Spleen (tissue), 7 donors: ENCODE measurements around the gene TLE7.

Experiments
- POLR2A ChIP-seq, 3 donors: fragments of 450-650 bp; IDR thresholded peaks; one replicate each; pipeline ENCODE4 v1.5.1; 2017; ENCODE audit warnings: antibody characterized with exemption in 3 of 3, mild to moderate bottlenecking in 1 of 3
- TF ChIP-seq, protein P1 (sequence below), 11 experiments: fragments of 200-600 bp in 7 of 11; fragments of 450-650 bp in 4 of 11; sonication (generic) in 4 of 11; IDR thresholded peaks in 8 of 11; conservative IDR thresholded peaks in 3 of 11; 1 replicate in 7 of 11; 2 replicates in 4 of 11; pipeline versions ENCODE4 v1.4.0 to v1.8.0; 2016 to 2021; ENCODE audit warnings: antibody characterized with exemption in 11 of 11, inconsistent platforms in 4 of 11, mild to moderate bottlenecking in 1 of 11
- donor health status: DM: no; HTN: no; CAD: no; lungs with moderate emphysema.
- donor health status: DM: no; HTN: no; CAD: no.
- donor health status: DM: no; HTN: no; CAD: no.

DNA sequence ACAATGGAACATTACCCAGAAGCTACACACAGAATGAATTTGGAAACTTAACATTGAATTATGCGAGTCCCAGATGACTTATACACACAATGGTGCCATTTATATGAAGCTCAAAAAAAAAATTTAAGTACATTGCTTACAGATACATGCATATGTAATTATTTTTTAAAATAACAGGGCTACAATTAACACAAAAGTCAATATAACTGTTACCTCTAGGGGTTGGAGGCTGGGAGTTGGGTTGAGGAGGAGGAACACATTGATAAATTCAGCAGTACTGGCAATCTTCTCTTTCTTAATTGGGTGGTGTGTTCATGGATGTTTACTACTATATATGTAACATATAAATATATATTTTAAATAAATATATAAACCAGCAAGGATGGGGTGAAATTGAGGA lies 19.1 kb upstream of the TLE7 start:
- TF ChIP-seq, protein P1, sequence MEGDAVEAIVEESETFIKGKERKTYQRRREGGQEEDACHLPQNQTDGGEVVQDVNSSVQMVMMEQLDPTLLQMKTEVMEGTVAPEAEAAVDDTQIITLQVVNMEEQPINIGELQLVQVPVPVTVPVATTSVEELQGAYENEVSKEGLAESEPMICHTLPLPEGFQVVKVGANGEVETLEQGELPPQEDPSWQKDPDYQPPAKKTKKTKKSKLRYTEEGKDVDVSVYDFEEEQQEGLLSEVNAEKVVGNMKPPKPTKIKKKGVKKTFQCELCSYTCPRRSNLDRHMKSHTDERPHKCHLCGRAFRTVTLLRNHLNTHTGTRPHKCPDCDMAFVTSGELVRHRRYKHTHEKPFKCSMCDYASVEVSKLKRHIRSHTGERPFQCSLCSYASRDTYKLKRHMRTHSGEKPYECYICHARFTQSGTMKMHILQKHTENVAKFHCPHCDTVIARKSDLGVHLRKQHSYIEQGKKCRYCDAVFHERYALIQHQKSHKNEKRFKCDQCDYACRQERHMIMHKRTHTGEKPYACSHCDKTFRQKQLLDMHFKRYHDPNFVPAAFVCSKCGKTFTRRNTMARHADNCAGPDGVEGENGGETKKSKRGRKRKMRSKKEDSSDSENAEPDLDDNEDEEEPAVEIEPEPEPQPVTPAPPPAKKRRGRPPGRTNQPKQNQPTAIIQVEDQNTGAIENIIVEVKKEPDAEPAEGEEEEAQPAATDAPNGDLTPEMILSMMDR (IDR thresholded peaks at IDR 0.05 in 8 of 11, conservative IDR thresholded peaks at IDR 0.05 in 3 of 11), result no peak
- TF ChIP-seq POLR2A (IDR thresholded peaks at IDR 0.05), result no peak
